Natural killer cell (primary cell): ENCODE measurements around the gene NAV2. TPM values are rescaled to one million over a fixed set of nuclear protein-coding genes. Genes with fewer than 3 reads are reported as not detected.

Experiments used
- ATAC-seq, 3 donors: fragments of 150-1000 bp in 2 of 3; fragments of 200-7000 bp in 1 of 3; cut with Tn5 transposase; 1 replicate in 1 of 3; 2 replicates in 2 of 3; pipeline ENCODE4 v1.10.0; 2021; ENCODE audit warnings: mild to moderate bottlenecking in 2 of 3, moderate library complexity in 2 of 3
- DNase-seq, 2 donors: peaks; one replicate each; pipeline versions ENCODE4 v3.0.0 to v3.0.0-alpha.2; 2013 to 2021; ENCODE audit warnings: mixed read lengths in 1 of 2
- H3K27ac ChIP-seq: one replicate; pipeline ENCODE4 v1.5.1; 2013; ENCODE audit warnings: mild to moderate bottlenecking, low read length
- H3K27me3 ChIP-seq: one replicate; pipeline ENCODE4 v1.6.1; 2013; ENCODE audit warnings: low read length; ENCODE audit not compliant: control insufficient read depth, insufficient read depth
- H3K36me3 ChIP-seq: one replicate; pipeline ENCODE4 v1.6.1; 2013; ENCODE audit warnings: low read length; ENCODE audit not compliant: control insufficient read depth, insufficient read depth
- H3K4me1 ChIP-seq: one replicate; pipeline ENCODE4 v1.6.1; 2013; ENCODE audit warnings: low read length; ENCODE audit not compliant: control insufficient read depth, insufficient read depth
- H3K4me3 ChIP-seq: one replicate; pipeline ENCODE4 v1.5.1; 2013; ENCODE audit warnings: low read length
- H3K9me3 ChIP-seq: one replicate; pipeline ENCODE4 v1.6.1; 2013; ENCODE audit warnings: low read length; ENCODE audit not compliant: control insufficient read depth, insufficient read depth
- H3K27ac Mint-ChIP-seq, 2 donors: one replicate each; pipeline ENCODE4 v1.8.0; 2022; ENCODE audit warnings: mild to moderate bottlenecking in 2 of 2, mixed read lengths in 2 of 2, moderate library complexity in 1 of 2
- H3K27me3 Mint-ChIP-seq, 2 donors: one replicate each; pipeline ENCODE4 v1.8.0; 2022; ENCODE audit warnings: low read depth in 2 of 2, mixed read lengths in 2 of 2
- H3K36me3 Mint-ChIP-seq: one replicate; pipeline ENCODE4 v1.8.0; 2022; ENCODE audit warnings: mixed read lengths
- H3K4me1 Mint-ChIP-seq, 2 donors: one replicate each; pipeline ENCODE4 v1.8.0; 2022; ENCODE audit warnings: mixed read lengths in 2 of 2
- H3K4me3 Mint-ChIP-seq: one replicate; pipeline ENCODE4 v1.8.0; 2022; ENCODE audit warnings: mild to moderate bottlenecking, moderate library complexity, mixed read lengths
- H3K9me3 Mint-ChIP-seq, 2 donors: one replicate each; pipeline ENCODE4 v1.8.0; 2022; ENCODE audit warnings: mixed read lengths in 2 of 2
- CTCF ChIP-seq: fragments of 200-600 bp; IDR thresholded peaks from one replicate; pipeline ENCODE4 v1.8.0; 2022; ENCODE audit warnings: antibody characterized with exemption
- WGBS: methylation state at CpG from one replicate; pipeline ENCODE4 v1.1.7; 2013; ENCODE audit warnings: missing lambda C conversion rate; ENCODE audit not compliant: insufficient coverage; 5-methylcytosine and 5-hydroxymethylcytosine counted together
- intact Hi-C: fragments of 100-400 bp; cut with micrococcal nuclease; formaldehyde crosslinking; loops from one replicate; pipeline ENCODE4 v1.14.2; 2022
- total RNA-seq, 4 donors: library from RNA; stranded (reverse); fragments of 120-200 nt in 1 of 4; gene quantifications; one replicate each; pipeline versions ENCODE4 v1.2.3 to v1.2.4, GENCODE V29; 2013 to 2022

NAV2 gene
- total RNA-seq, 3 donors from 2014 or later (not counting 1 experiment from before 2014, with no cell fraction given), result 0.14 to 1.6 (median 0.43) TPM

DNA sequence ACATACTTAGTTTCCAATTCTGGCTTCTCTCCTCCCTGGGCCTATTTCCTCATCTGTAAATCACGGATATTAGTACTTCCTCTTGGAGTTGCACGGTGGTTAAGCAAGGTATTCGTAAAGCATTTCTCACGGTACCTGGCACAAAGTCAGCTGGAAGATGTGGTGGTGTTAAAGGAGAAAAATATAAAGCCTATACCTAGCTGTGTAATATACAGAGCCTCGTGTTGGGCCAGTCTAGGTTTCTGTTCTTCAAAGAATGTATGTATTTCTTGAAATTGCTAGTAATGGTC lies 400.5 kb downstream of the NAV2 start:
- Histone ChIP-seq H3K4me3 (no peak overlapping the region), H3K27me3 (no peaks in the 10 kb centered on the region), H3K4me1 (no peaks in the 10 kb centered on the region), H3K27ac (no peak overlapping the region), H3K36me3 (no peaks in the 10 kb centered on the region), H3K9me3 (no peaks in the 10 kb centered on the region)
- Mint-ChIP-seq H3K36me3 (no peaks in the 10 kb centered on the region), H3K9me3 (no peaks in the 10 kb centered on the region), H3K27ac (no peak overlapping the region), H3K4me3 (no peak overlapping the region), H3K4me1 (no peaks in the 10 kb centered on the region), H3K27me3 (peaks cover 0 to 5% of the 10 kb centered on the region in 2 donors)
- no peak for DNase-seq
- 33% methylated on average over 4 of the region's 5 CpGs for WGBS
- ATAC-seq, result no peak
- no peak for TF ChIP-seq CTCF
- intact Hi-C loops, result no loop called here

DNA sequence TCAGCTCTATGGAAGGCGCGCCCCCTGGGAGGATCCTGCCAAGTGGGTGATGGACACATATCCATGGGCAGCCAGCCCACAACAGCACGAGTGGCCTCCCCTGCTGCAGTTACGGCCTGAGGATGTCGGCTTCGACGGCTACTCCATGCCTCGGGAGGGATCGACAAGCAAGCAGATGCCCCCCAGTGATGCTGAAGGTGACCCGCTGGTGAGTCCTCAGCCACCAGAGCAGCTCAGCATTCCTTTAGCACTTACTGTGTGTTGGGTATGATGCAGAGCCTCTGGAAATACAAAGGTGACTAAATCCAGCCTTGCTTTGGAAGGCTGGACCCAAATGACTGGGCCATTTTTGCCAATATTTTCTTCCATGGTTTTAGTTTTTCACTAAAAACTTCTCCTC lies 402.0 kb downstream of the NAV2 start:
- peaks cover 0 to 12% of the 10 kb centered on the region in 2 donors for H3K27me3 Mint-ChIP-seq
- no peak for DNase-seq
- WGBS, result 95% methylated on average over 10 of the region's 10 CpGs
- ATAC-seq, result no peak
- Histone ChIP-seq H3K4me3 (no peak overlapping the region), H3K27me3 (no peaks in the 10 kb centered on the region), H3K27ac (no peak overlapping the region), H3K36me3 (no peaks in the 10 kb centered on the region), H3K9me3 (no peaks in the 10 kb centered on the region), H3K4me1 (no peaks in the 10 kb centered on the region)
- intact Hi-C loops, result no loop called here
- H3K27ac Mint-ChIP-seq, result no peak overlapping the region
- no peak for TF ChIP-seq CTCF
- no peaks in the 10 kb centered on the region for H3K36me3 Mint-ChIP-seq
- no peaks in the 10 kb centered on the region for H3K9me3 Mint-ChIP-seq
- no peak overlapping the region for H3K4me3 Mint-ChIP-seq
- no peaks in the 10 kb centered on the region for H3K4me1 Mint-ChIP-seq

DNA sequence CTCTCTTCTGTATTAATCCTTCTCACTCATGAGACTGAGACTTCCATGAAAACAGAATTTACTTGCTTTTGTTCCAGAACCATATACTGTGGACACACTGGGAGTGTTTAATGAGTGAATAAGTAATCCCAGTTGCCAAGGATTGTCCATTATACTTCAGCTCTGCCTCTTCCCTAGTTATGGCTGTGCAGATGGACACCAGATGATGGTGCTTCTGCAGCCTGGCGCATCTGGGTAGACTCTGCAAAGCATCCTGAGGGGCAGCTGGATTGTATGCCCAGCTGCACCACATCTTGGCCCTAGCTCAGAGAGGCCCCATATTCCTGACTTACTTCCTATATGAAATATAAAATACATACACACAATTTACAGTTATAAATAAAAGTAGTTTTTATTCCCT lies 404.2 kb downstream of the NAV2 start:
- intact Hi-C loops, result no loop called here
- WGBS, result 0% methylated on average over 1 of the region's 1 CpG
- Histone ChIP-seq H3K36me3 (no peaks in the 10 kb centered on the region), H3K27ac (no peak overlapping the region), H3K4me1 (no peaks in the 10 kb centered on the region), H3K4me3 (no peak overlapping the region), H3K9me3 (no peaks in the 10 kb centered on the region), H3K27me3 (no peaks in the 10 kb centered on the region)
- H3K4me3 Mint-ChIP-seq, result no peak overlapping the region
- no peak for ATAC-seq
- no peaks in the 10 kb centered on the region for H3K4me1 Mint-ChIP-seq
- H3K27me3 Mint-ChIP-seq, result peaks cover 17 to 18% of the 10 kb centered on the region in 2 donors
- no peaks in the 10 kb centered on the region for H3K36me3 Mint-ChIP-seq
- no peak overlapping the region for H3K27ac Mint-ChIP-seq
- DNase-seq, result no peak
- no peaks in the 10 kb centered on the region for H3K9me3 Mint-ChIP-seq
- no peak for TF ChIP-seq CTCF

- Histone ChIP-seq H3K4me1 (no peaks in the 10 kb centered on the region), H3K9me3 (no peaks in the 10 kb centered on the region), H3K36me3 (no peaks in the 10 kb centered on the region), H3K27me3 (no peaks in the 10 kb centered on the region), H3K4me3 (no peak overlapping the region), H3K27ac (no peak overlapping the region)
- Mint-ChIP-seq H3K36me3 (no peaks in the 10 kb centered on the region), H3K27me3 (peaks cover 18% of the 10 kb centered on the region in 2 donors), H3K9me3 (no peaks in the 10 kb centered on the region), H3K27ac (no peak overlapping the region), H3K4me3 (no peak overlapping the region), H3K4me1 (no peaks in the 10 kb centered on the region)
- DNase-seq, result no peak
- no peak for ATAC-seq
- TF ChIP-seq CTCF, result no peak
- WGBS, result 85% methylated on average over 5 of the region's 5 CpGs
- intact Hi-C loops, result no loop called here
These were observed 404.7 kb downstream of the NAV2 start for GRCh38 chr11:20117291-20117690.
